Activated CD8-positive, alpha-beta memory T cell treated with anti-CD3 and anti-CD28 coated beads, Interleukin-2, amount 50 U/mL, for 48 hours (primary cell): ENCODE data around the gene ALDH9A1.
"Not testable (repeated sequence)": the region's sequence is repeated elsewhere in the genome, so short reads cannot be mapped to it uniquely, and the experiment has no call there.

Experiments used
- DNase-seq: peaks from one replicate; pipeline ENCODE4 v3.0.0-alpha.2; 2020

Gene ALDH9A1

DNA sequence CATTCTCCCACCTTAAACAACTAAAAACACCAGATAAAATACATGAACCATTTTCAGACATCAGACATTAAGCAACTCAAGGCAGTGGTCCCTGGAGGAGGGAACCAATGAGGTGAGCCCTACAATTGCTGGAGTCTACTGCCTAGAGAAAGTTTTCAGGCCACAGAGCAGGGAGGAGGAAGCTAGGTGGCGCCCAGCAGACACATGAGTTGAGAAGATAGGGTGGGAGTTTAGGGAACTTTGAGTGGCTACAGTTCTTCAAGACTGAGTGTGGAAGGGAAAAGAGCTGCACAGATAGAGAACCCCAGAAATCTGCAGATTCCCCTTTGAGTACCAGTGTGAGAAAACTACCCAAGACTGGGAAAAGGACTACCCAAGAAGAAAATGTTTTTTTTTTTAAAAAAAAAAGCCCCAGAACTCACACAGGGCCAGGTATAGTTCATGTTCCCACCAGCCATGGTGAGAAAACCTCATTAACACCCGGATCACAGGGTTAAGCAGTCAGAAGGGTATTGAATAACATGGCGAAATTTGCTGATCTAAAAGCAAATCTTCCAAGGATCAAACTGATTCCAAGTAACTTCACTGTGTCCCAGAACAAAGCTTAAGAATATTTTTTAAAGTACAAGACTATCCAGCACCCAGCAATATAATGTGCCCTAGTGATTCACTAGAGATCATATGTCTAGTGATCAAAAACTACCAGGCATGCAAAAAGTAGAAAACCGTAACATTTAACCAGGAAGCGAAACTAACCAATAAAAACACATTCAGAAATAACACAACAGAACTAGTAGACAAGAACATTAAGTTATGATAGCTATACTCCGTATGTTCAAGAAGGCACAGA, 12.0 kb downstream of the ALDH9A1 start:
- no peak for DNase-seq

GRCh38 chr1:165683848-165684485, 14.4 kb downstream of the ALDH9A1 start:
- DNase-seq: no peak

GRCh38 chr1:165680773-165681172, 17.6 kb downstream of the ALDH9A1 start:
- DNase-seq: not testable (repeated sequence)

GRCh38 chr1:165680303-165680702, 18.1 kb downstream of the ALDH9A1 start:
- no peak for DNase-seq

DNA sequence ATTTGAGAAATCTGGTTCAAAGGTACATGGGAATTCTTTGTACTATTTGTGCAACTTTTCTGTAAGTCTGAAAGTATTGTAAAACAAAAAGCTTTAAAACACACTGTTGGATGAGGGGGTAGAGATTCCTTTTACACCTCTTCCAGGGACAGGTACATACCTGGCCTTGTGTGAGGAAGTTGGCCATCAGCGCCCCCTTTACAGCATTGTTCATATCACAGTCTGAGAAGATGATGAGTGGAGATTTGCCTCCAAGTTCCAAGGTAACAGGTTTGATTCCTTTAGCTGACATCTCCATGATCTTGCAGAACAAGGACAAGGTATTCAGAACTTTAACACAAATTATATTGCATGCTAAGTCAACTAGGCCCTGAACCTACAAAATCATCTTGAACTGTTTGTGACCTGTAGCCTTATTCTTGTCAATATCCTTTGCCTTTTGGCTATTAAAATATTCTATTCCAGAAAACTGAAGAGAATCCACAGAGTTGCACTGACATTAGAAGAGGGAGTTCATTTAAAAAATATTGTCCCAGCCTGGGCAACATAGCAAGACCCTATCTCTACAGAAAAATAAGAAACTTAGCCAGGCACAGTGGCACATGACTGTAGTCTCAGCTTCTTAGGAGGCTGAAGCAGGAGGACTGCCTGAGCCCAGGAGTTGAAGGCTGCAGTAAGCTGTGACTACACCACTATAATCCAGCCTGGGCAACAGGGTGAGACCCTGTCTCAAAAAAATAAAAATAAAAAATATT, 18.9 kb downstream of the ALDH9A1 start:
- DNase-seq: no peak

DNA sequence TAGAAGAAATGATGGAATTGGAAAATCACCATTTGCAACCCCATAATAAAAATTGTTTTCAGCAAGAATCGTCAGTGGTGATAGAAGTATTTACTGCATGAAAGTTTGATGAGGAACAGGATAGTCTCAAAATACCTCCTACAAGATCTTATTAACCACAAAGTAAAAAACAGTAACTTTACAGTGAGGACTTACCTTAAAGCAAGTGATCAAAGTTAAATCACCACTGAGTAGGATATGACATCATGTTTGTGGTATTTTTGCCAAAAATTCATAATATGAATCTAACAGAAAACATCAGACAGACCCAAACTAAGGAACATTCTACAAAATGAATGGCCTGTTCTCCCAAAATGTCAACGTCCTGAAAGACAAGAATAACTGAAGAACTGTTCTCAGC, 19.9 kb downstream of the ALDH9A1 start:
- DNase-seq: no peak

DNA sequence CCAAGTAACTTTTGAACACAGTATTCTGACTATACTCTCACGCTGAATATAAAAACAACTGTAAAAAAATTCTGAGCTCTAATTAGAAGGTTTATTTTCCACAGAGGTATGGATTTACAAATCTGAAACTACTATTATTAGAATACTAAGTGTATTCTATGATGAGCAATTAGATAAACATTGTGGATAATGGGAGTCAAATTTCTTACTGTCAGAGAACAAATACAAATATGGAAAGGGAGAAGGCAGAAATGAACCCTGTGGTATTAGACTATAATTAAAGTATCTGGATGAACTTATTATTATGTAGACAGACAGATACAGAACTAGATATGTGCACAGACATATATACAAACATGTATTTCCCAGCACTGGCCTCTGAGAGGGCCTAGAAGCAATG, 22.6 kb downstream of the ALDH9A1 start:
- DNase-seq: no peak

- DNase-seq: no peak
Measured at GRCh38 chr1:165674599-165674998, 23.8 kb downstream of the ALDH9A1 start.

GRCh38 chr1:165671526-165671925, 26.8 kb downstream of the ALDH9A1 start:
- no peak for DNase-seq

- DNase-seq: no peak
Measured at GRCh38 chr1:165668184-165668583, 30.2 kb downstream of the ALDH9A1 start.

DNA sequence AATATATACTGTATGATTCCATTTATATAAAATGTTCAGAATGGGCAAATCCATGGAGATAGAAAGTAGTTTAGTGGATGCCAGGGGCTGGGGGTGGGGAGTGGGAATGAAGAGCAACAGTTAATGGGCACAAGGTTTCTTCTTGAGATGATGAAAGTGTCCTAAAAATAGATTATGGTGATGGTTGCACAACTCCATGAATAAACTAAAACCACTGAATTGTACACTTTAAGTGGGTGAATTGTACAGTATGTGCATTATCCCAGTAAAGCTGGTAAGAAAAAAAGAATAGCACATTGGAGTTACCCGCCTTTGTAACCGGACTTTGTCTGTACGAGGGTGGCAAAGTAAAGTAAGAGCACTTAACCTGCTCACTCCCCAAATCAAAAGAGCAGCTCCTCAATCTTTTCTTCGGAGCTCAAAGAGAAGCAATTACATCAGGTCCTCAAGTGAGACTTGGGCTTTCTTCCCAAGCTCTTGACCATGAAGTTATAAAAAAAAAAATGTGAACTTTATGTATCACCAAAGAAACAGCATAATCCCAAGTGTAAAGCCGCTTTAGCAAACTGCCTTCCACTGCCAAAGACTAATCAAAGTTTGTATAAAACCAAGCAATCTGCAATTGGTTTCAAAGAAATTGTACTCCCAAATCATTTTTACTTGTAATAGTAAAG, 32.1 kb downstream of the ALDH9A1 start:
- DNase-seq: no peak

DNA sequence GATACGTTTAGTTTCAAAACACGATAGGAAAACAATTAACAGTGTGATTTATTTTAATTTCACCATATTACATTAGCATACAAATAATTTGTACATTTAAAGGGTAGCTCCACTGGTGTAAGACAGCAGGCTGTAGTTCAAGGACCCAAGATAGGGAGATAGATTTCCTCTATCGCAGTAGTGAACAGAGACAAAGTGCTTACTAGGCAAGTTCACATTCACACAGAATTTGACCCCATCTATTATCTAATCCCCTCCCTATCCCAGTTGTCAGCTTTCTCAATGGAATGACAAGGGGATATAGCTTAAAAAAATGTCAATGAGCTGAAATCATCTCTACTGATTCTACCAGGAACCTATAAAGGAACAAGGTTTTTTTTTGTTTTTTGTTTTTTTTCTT, 36.2 kb downstream of the ALDH9A1 start:
- no peak for DNase-seq

DNA sequence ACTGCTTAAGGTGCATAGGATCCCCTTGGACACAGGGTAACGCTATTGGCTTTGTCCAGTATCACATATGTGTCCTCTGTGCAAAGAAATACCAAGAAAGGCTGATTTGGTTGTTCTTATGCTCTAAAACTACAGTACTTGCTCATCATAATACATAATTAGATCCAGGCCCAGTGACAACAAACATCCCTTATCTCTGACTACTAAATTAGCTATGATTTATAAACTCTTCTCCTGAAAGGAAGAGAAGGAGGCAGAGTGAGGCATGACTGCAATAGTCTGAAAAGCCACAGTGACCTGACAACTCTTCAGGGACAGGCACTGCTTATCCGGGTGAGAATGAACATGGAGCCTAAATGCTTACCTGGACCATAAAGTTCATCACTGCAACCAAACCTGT, 36.7 kb downstream of the ALDH9A1 start:
- DNase-seq: no peak

- DNase-seq: no peak
Measured at GRCh38 chr1:165659581-165659895, 38.8 kb downstream of the ALDH9A1 start.

- not testable (repeated sequence) for DNase-seq
Measured at GRCh38 chr1:165658766-165659580, 39.4 kb downstream of the ALDH9A1 start.

GRCh38 chr1:165650981-165651625, 47.3 kb downstream of the ALDH9A1 start:
- no peak for DNase-seq

DNA sequence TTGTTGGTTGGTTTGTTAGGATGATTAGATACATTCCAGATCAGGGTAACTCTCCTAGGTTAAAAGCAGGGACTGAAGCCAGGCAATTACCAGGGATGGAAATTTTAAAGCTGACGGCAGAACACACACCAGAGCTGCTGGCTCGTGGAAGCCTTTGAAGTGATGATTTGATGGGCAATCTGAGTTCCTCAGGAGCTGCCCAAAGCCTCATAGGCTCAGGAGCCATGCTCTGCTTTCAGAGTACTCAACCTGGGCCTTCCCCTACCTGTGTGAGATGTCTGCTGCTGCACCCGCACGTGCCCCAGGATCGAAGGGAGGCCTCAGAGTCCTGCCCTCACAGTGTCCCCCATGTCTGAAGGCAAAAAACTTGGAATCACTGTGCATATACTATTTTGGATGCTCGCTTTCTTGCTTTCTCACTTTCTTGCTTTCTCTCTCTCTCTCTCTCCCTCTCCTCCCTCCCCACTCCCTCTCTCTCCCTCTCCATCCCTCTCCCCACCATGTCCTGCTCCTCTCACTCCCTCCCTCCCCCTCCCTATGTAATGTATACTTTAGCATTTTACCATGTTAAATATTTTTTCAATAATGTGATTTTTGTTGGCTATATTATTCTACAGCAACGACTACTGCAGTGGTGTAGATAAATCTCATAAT, 49.3 kb downstream of the ALDH9A1 start:
- no peak for DNase-seq

DNA sequence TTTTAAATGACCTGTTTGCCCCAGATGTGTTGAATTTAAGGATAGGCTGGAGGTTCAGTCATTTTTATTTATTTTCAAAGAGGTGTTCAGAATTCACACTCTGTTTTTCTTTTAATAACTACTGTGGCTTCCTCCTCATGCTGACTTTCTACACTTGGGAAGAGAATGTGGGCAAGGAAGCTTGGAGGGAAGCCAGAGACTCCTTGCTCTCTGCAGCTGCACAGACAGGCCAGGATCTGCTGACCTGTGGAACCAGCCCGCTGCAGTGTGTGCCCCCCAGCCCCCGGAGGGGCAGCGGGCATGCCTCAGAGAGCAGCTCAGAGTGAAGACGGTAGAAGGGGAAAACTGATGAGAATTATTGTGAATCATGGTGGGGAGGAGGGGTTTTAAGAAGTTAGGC, 50.4 kb downstream of the ALDH9A1 start:
- no peak for DNase-seq

DNA sequence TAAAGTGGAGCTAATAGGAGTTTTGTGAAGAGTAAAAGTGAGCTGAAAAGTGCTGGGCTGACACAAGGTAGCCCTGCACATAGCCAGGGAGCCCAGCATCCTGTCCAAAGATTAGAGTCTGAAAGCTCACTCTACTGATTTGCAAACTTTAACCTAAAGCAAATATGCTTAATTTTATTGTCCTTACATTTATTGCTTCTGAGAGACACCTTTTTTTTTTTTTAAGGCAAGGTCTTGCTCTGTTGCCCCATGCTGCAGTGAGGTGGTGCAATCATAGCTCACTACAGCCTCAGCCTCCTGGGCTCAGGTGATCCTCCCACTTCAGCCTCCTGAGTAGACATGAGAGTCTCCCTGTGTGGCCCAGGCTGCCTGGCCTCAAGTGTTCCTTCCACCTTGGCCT, 50.8 kb downstream of the ALDH9A1 start:
- no peak for DNase-seq

GRCh38 chr1:165645654-165646366, 52.6 kb downstream of the ALDH9A1 start:
- DNase-seq: no peak
